DOHH2 (cell line): ENCODE results near the gene ADCY1.

Experiments used
- H3F3A ChIP-seq: fragments of 200-600 bp; sonication (generic), shearing (Covaris generic); 2 replicates; pipeline ENCODE4 v1.6.0; 2016; ENCODE audit warnings: antibody characterized with exemption, mild to moderate bottlenecking; ENCODE audit not compliant: control insufficient read depth, insufficient read depth
- H3K27ac ChIP-seq: fragments of 200-600 bp; sonication (generic); 2 replicates; pipeline ENCODE4 v1.5.1; 2014; ENCODE audit warnings: low read depth, mild to moderate bottlenecking, low read length, moderate library complexity
- H3K27me3 ChIP-seq: fragments of 200-600 bp; sonication (generic); 2 replicates; pipeline ENCODE4 v1.6.1; 2014; ENCODE audit warnings: mild to moderate bottlenecking, low read length, mixed read lengths; ENCODE audit not compliant: control insufficient read depth
- H3K36me3 ChIP-seq: fragments of 200-600 bp; sonication (generic); 2 replicates; pipeline ENCODE4 v1.6.1; 2014; ENCODE audit warnings: mild to moderate bottlenecking, low read length, moderate library complexity, mixed read lengths; ENCODE audit not compliant: control insufficient read depth
- H3K4me1 ChIP-seq: fragments of 200-600 bp; sonication (generic); 2 replicates; pipeline ENCODE4 v1.6.1; 2014; ENCODE audit warnings: mild to moderate bottlenecking, low read length, mixed read lengths; ENCODE audit not compliant: control insufficient read depth
- H3K4me2 ChIP-seq: fragments of 200-600 bp; sonication (generic); 2 replicates; pipeline ENCODE4 v1.6.0; 2014; ENCODE audit warnings: mild to moderate bottlenecking, low read length, moderate library complexity
- H3K4me3 ChIP-seq: fragments of 200-600 bp; sonication (generic); 2 replicates; pipeline ENCODE4 v1.5.1; 2014; ENCODE audit warnings: mild to moderate bottlenecking, low read length, mixed read lengths
- H3K79me2 ChIP-seq: fragments of 200-600 bp; sonication (generic); 2 replicates; pipeline ENCODE4 v1.6.1; 2014; ENCODE audit warnings: mild to moderate bottlenecking, low read length, mixed read lengths; ENCODE audit not compliant: control insufficient read depth
- H3K9me2 ChIP-seq: fragments of 200-600 bp; sonication (generic); replicated peaks from 2 replicates; pipeline ENCODE4 v1.6.1; 2014; ENCODE audit warnings: mild to moderate bottlenecking, low read length, mixed read lengths; ENCODE audit not compliant: control insufficient read depth
- H3K9me3 ChIP-seq: fragments of 200-600 bp; sonication (generic); 2 replicates; pipeline ENCODE4 v1.6.1; 2014; ENCODE audit warnings: antibody characterized with exemption, low read length, mixed read lengths; ENCODE audit not compliant: control insufficient read depth, insufficient read depth
- H4K20me1 ChIP-seq: fragments of 200-600 bp; sonication (generic); 2 replicates; pipeline ENCODE4 v1.6.0; 2014; ENCODE audit warnings: low read depth, mild to moderate bottlenecking, antibody characterized with exemption, low read length, moderate library complexity; ENCODE audit not compliant: control insufficient read depth, insufficient read depth
- CTCF ChIP-seq: fragments of 200-600 bp; sonication (generic); IDR thresholded peaks from one replicate; pipeline ENCODE4 v1.5.1; 2014; ENCODE audit warnings: antibody characterized with exemption, mild to moderate bottlenecking, low read depth, low read length; ENCODE audit not compliant: poor library complexity, severe bottlenecking
- EZH2phosphoT487 ChIP-seq: fragments of 200-600 bp; sonication (generic); IDR thresholded peaks from 2 replicates; pipeline ENCODE4 v1.6.1; 2017; ENCODE audit warnings: borderline replicate concordance, mild to moderate bottlenecking, antibody characterized with exemption, low read length, moderate library complexity, mixed read lengths

The ADCY1 gene

GRCh38 chr7:45687721-45688120 lies 113.6 kb downstream of the ADCY1 start:
- Histone ChIP-seq H3K27ac (no peak overlapping the region), H4K20me1 (no peaks in the 10 kb centered on the region), H3K4me3 (no peak overlapping the region), H3K27me3 (no peaks in the 10 kb centered on the region), H3F3A (no peaks in the 10 kb centered on the region), H3K36me3 (no peaks in the 10 kb centered on the region), H3K79me2 (no peaks in the 10 kb centered on the region), H3K4me2 (no peak overlapping the region), H3K9me2 (no peaks in the 10 kb centered on the region), H3K4me1 (no peaks in the 10 kb centered on the region), H3K9me3 (no peaks in the 10 kb centered on the region)
- no peak for TF ChIP-seq EZH2phosphoT487

- H3F3A ChIP-seq, result no peaks in the 10 kb centered on the region
- H3K27me3 ChIP-seq, result no peaks in the 10 kb centered on the region
- no peak for TF ChIP-seq CTCF
- H3K79me2 ChIP-seq, result no peaks in the 10 kb centered on the region
- no peak overlapping the region for H3K27ac ChIP-seq
- no peak overlapping the region for H3K4me2 ChIP-seq
- H3K4me1 ChIP-seq, result no peaks in the 10 kb centered on the region
- no peaks in the 10 kb centered on the region for H3K9me2 ChIP-seq
- H3K36me3 ChIP-seq, result no peaks in the 10 kb centered on the region
- no peak overlapping the region for H3K4me3 ChIP-seq
- no peaks in the 10 kb centered on the region for H4K20me1 ChIP-seq
- no peaks in the 10 kb centered on the region for H3K9me3 ChIP-seq
These were observed 114.2 kb downstream of the ADCY1 start for GRCh38 chr7:45688382-45688781.

- Histone ChIP-seq H3K4me1 (no peaks in the 10 kb centered on the region), H3K27me3 (no peaks in the 10 kb centered on the region), H3K79me2 (no peaks in the 10 kb centered on the region), H3F3A (no peaks in the 10 kb centered on the region), H3K9me2 (no peaks in the 10 kb centered on the region), H3K36me3 (no peaks in the 10 kb centered on the region), H3K4me2 (no peak overlapping the region), H4K20me1 (no peaks in the 10 kb centered on the region), H3K9me3 (no peaks in the 10 kb centered on the region), H3K27ac (no peak overlapping the region), H3K4me3 (no peak overlapping the region)
- no peak for TF ChIP-seq EZH2phosphoT487
- TF ChIP-seq CTCF, result no peak
These were observed 115.0 kb downstream of the ADCY1 start for GRCh38 chr7:45689011-45689796.
